A549 (cell line): ENCODE measurements around the gene MITD1. TPM values are rescaled to one million over a fixed set of nuclear protein-coding genes. Genes with fewer than 3 reads are reported as not detected.

ENCODE experiments used
- ATAC-seq, 2 experiments: fragments of 200-7000 bp in 1 of 2; fragments of >200 bp in 1 of 2; cut with Nextera tagmentation in 1 of 2; cut with Tn5 transposase in 1 of 2; 3 replicates each; pipeline versions ENCODE4 v1.8.0 to v1.9.1; 2018 to 2020; ENCODE audit warnings: mild to moderate bottlenecking in 1 of 2, moderate library complexity in 1 of 2
- CTCF ChIA-PET: fragments of 300-600 bp; sonication (Branson Sonifier 250); formaldehyde crosslinking; extraction: SDS; loops from one replicate; lab custom pipeline; 2021; ENCODE audit warnings: antibody characterized with exemption, inconsistent platforms; lab: Yijun Ruan, JAX
- POLR2A ChIA-PET: fragments of 350-600 bp; formaldehyde crosslinking; extraction: SDS; loops from one replicate; lab custom pipeline; 2021; ENCODE audit warnings: antibody characterized with exemption, inconsistent platforms; lab: Yijun Ruan, JAX
- DNase-seq, 2 experiments: peaks; one replicate each; pipeline versions ENCODE4 v3.0.0 to v3.0.0-alpha.2; 2011 to 2016; ENCODE audit warnings: low read depth in 1 of 2, low spot score in 1 of 2
- FAIRE-seq: peaks from 2 replicates; lab custom pipeline; 2011; peaks lifted over from hg19 to GRCh38; lab: Jason Lieb, UNC
- H3K27ac ChIP-seq, 2 experiments: fragments of >200 bp; sonication (Bioruptor Twin); formaldehyde crosslinking; 3 replicates each; pipeline ENCODE4 v1.5.1; 2016 to 2017
- H3K4me1 ChIP-seq: fragments of >200 bp; sonication (Bioruptor Twin); formaldehyde crosslinking; 3 replicates; pipeline ENCODE4 v1.6.1; 2016
- H3K4me2 ChIP-seq: fragments of >200 bp; sonication (Bioruptor Twin); formaldehyde crosslinking; 3 replicates; pipeline ENCODE4 v1.6.1; 2016
- H3K4me3 ChIP-seq: fragments of >200 bp; sonication (Bioruptor Twin); formaldehyde crosslinking; 3 replicates; pipeline ENCODE4 v1.5.1; 2016
- H3K9me3 ChIP-seq: fragments of >200 bp; sonication (Bioruptor Twin); formaldehyde crosslinking; 3 replicates; pipeline ENCODE4 v1.6.1; 2016
- BCL3 ChIP-seq: fragments of >200 bp; sonication (Bioruptor Twin); formaldehyde crosslinking; IDR thresholded peaks from 3 replicates; pipeline ENCODE4 v1.6.1; 2016
- CHD2 ChIP-seq: fragments of 150-350 bp; IDR thresholded peaks from 2 replicates; pipeline ENCODE4 v1.6.1; 2014; ENCODE audit warnings: low read length; ENCODE audit not compliant: partially characterized antibody
- CHD4 ChIP-seq: fragments of 200-600 bp; sonication (generic); IDR thresholded peaks from 2 replicates; pipeline ENCODE4 v1.6.1; 2016; ENCODE audit warnings: antibody characterized with exemption, mild to moderate bottlenecking, borderline replicate concordance
- CTCF ChIP-seq: fragments of >200 bp; sonication (Bioruptor Twin); formaldehyde crosslinking; IDR thresholded peaks from 3 replicates; pipeline ENCODE4 v1.5.1; 2016
- ELK1 ChIP-seq: fragments of 150-350 bp; IDR thresholded peaks from 2 replicates; pipeline ENCODE4 v1.6.1; 2014; ENCODE audit warnings: low read depth, mild to moderate bottlenecking, low read length
- EP300 ChIP-seq, 2 experiments: fragments of >200 bp; sonication (Bioruptor Twin); formaldehyde crosslinking; IDR thresholded peaks; 2 replicates in 1 of 2; 3 replicates in 1 of 2; pipeline ENCODE4 v1.6.1; 2016 to 2017
- FOSL2 ChIP-seq, 2 experiments: fragments of 450-650 bp in 1 of 2; fragments of >200 bp in 1 of 2; sonication (Bioruptor Twin) in 1 of 2; formaldehyde crosslinking; IDR thresholded peaks; 2 replicates each; pipeline versions ENCODE4 v1.5.0 to v1.6.1; 2016 to 2020; ENCODE audit warnings: mild to moderate bottlenecking in 1 of 2, moderate library complexity in 1 of 2
- FOXS1 ChIP-seq: fragments of 250-450 bp; sonication (Bioruptor Pico); IDR thresholded peaks from 2 replicates; pipeline ENCODE4 v1.5.0; 2020; ENCODE audit warnings: mild to moderate bottlenecking, moderate library complexity
- JUN ChIP-seq, 2 experiments: fragments of >200 bp; sonication (Bioruptor Twin); formaldehyde crosslinking; IDR thresholded peaks; 2 replicates in 1 of 2; 3 replicates in 1 of 2; pipeline ENCODE4 v1.6.1; 2016 to 2017
- JUNB ChIP-seq: fragments of >200 bp; sonication (Bioruptor Twin); formaldehyde crosslinking; IDR thresholded peaks from 2 replicates; pipeline ENCODE4 v1.6.1; 2016
- MAFK ChIP-seq: fragments of 450-650 bp; IDR thresholded peaks from 2 replicates; pipeline ENCODE4 v1.6.1; 2014; ENCODE audit not compliant: partially characterized antibody
- MAZ ChIP-seq: fragments of 150-350 bp; IDR thresholded peaks from 2 replicates; pipeline ENCODE4 v1.6.1; 2014; ENCODE audit warnings: antibody characterized with exemption, low read depth, low read length, borderline replicate concordance
- NFE2L2 ChIP-seq: fragments of 150-350 bp; conservative IDR thresholded peaks from 2 replicates; pipeline ENCODE4 v1.6.1; 2014; ENCODE audit warnings: low read length
- PBX3 ChIP-seq: IDR thresholded peaks from 2 replicates; pipeline ENCODE4 v1.6.1; 2012
- RCOR1 ChIP-seq: fragments of 150-350 bp; IDR thresholded peaks from 2 replicates; pipeline ENCODE4 v1.6.1; 2014; ENCODE audit warnings: antibody characterized with exemption, low read length, low read depth
- RFX5 ChIP-seq: fragments of 450-650 bp; IDR thresholded peaks from 2 replicates; pipeline ENCODE4 v1.7.1; 2014; ENCODE audit warnings: antibody characterized with exemption, mild to moderate bottlenecking, moderate library complexity
- SMC3 ChIP-seq: fragments of >200 bp; sonication (Bioruptor Twin); formaldehyde crosslinking; IDR thresholded peaks from 3 replicates; pipeline ENCODE4 v1.6.1; 2018; ENCODE audit warnings: inconsistent platforms
- TFCP2L1 ChIP-seq: fragments of 250-450 bp; sonication (Bioruptor Pico); IDR thresholded peaks from 2 replicates; pipeline ENCODE4 v1.5.0; 2021; ENCODE audit warnings: mild to moderate bottlenecking
- ZSCAN20 ChIP-seq: fragments of 250-450 bp; sonication (Bioruptor Pico); IDR thresholded peaks from 2 replicates; pipeline ENCODE4 v1.8.0; 2022; ENCODE audit warnings: mild to moderate bottlenecking, moderate library complexity
- WGBS: methylation state at CpG from one replicate; pipeline ENCODE4 v1.1.6; 2017; ENCODE audit errors: missing lambda C conversion rate; 5-methylcytosine and 5-hydroxymethylcytosine counted together
- polyA plus RNA-seq, 4 experiments: library from polyadenylated mRNA; depleted of rRNA in 3 of 4; stranded (reverse); fragments of >200 nt; fragmentation: RNase III in 1 of 4; extraction: RNeasy Plus Mini Kit Qiagen cat#74134 plus additional on column Dnase treatment in 1 of 4; gene quantifications; 2 replicates in 3 of 4; 3 replicates in 1 of 4; pipeline ENCODE4 v1.2.3, GENCODE V29; 2011 to 2017
- TF ChIP-seq, protein P1 (sequence below): fragments of 250-450 bp; sonication (Bioruptor Pico); IDR thresholded peaks from 2 replicates; pipeline ENCODE4 v1.5.0; 2020; ENCODE audit warnings: low read depth, mild to moderate bottlenecking, moderate library complexity

MITD1 gene
- polyA plus RNA-seq, 2 of the 4 experiments (the other 2 are of a cell fraction), result 33.7 to 37.1 TPM

- WGBS, result 93% methylated on average over 3 of the region's 3 CpGs
- POLR2A ChIA-PET, result no interaction called here
- CTCF ChIA-PET, result interaction anchor here (0.6 kb wide), 1 partner anchor 104 kb away, joined by 3 read pairs; no protein-coding TSS in a partner anchor
- FAIRE-seq, result no peak
- Histone ChIP-seq H3K27ac (no peak overlapping the region), H3K4me2 (no peak overlapping the region), H3K4me3 (no peak overlapping the region), H3K9me3 (no peaks in the 10 kb centered on the region), H3K4me1 (0 out of 3 replicates have a peak, but pooled peaks cover under 1% of the 10 kb centered on the region)
- DNase-seq, result no peak
- TF ChIP-seq JUN (IDR thresholded peaks at IDR 0.05) (no peak), FOXS1 (CRISPR knock-in tag) (no peak), ZSCAN20 (CRISPR knock-in tag) (no peak), FOSL2 (IDR thresholded peaks at IDR 0.05) (no peak), FOSL2 (CRISPR knock-in tag; IDR thresholded peaks at IDR 0.05) (no peak), MAFK (no peak), CHD4 (no peak), RCOR1 (no peak), PBX3 (no peak), MAZ (no peak)
- ATAC-seq, result no peak
These were observed 7.5 kb upstream of the MITD1 start for GRCh38 chr2:99188357-99188756.

DNA sequence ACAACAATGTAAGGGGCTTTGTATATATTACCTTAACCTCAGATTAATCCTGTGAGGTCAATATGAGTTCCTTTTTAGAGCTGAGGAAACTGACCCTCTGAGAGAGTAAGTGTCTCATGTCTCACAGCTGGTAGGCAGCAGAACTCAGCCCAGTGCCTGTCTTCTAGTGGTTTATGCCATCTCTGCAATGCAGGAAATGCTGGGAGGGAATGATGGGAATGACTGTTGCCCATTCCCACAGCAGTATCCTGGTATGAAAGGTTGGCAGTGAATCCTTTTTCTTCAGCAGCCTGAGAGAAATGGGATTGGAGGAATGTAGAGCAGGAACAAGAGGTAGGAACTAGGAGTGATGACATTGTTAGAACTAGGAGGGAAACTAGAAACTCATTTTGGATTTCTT is 6.2 kb upstream of the MITD1 start:
- ChIA-PET CTCF (interaction anchor here (1.5 kb wide), 1 partner anchor 11 kb away, joined by 4 read pairs; no protein-coding TSS in a partner anchor), POLR2A (no interaction called here)
- peaks cover 14% of the 10 kb centered on the region; the same call in 2 of the 3 replicates for H3K4me1 ChIP-seq
- no peak for DNase-seq
- no peak for TF ChIP-seq RFX5
- no peak for TF ChIP-seq TFCP2L1 (CRISPR knock-in tag)
- TF ChIP-seq JUN (IDR thresholded peaks at IDR 0.05), result no peak
- TF ChIP-seq, protein P1, sequence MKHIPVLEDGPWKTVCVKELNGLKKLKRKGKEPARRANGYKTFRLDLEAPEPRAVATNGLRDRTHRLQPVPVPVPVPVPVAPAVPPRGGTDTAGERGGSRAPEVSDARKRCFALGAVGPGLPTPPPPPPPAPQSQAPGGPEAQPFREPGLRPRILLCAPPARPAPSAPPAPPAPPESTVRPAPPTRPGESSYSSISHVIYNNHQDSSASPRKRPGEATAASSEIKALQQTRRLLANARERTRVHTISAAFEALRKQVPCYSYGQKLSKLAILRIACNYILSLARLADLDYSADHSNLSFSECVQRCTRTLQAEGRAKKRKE, result no peak
- no peak for TF ChIP-seq NFE2L2
- no peak for TF ChIP-seq ELK1
- TF ChIP-seq SMC3, result no peak
- TF ChIP-seq JUNB, result no peak
- no peak for TF ChIP-seq CHD2
- TF ChIP-seq CTCF, result no peak
- no peak overlapping the region for H3K4me2 ChIP-seq
- H3K27ac ChIP-seq, result no peak overlapping the region
- H3K4me3 ChIP-seq, result no peak overlapping the region
- no peaks in the 10 kb centered on the region for H3K9me3 ChIP-seq
- no peak for FAIRE-seq
- ATAC-seq, result no peak

- Histone ChIP-seq H3K9me3 (no peaks in the 10 kb centered on the region), H3K4me1 (peaks cover 16% of the 10 kb centered on the region; the same call in 2 of the 3 replicates), H3K27ac (no peak overlapping the region), H3K4me3 (no peak overlapping the region), H3K4me2 (no peak overlapping the region)
- TF ChIP-seq BCL3 (no peak), EP300 (IDR thresholded peaks at IDR 0.05) (no peak), ZSCAN20 (CRISPR knock-in tag) (no peak), FOXS1 (CRISPR knock-in tag) (no peak), FOSL2 (IDR thresholded peaks at IDR 0.05) (no peak), FOSL2 (CRISPR knock-in tag; IDR thresholded peaks at IDR 0.05) (no peak), CTCF (no peak), CHD4 (no peak)
- ChIA-PET CTCF (no interaction called here), POLR2A (no interaction called here)
- no peak for DNase-seq
- FAIRE-seq, result no peak
- 62% methylated on average over 6 of the region's 6 CpGs for whole genome bisulfite sequencing
- no peak for ATAC-seq
These were observed 4.0 kb upstream of the MITD1 start for GRCh38 chr2:99184811-99185210.
